Ovary (tissue), 3 donors: Measurements from ENCODE around the gene NAPSA.

Experiments
- CTCF ChIP-seq, 3 donors: fragments of 450-650 bp in 2 of 3; fragments of 200-600 bp in 1 of 3; IDR thresholded peaks; one replicate each; pipeline versions ENCODE4 v1.5.1 to v1.8.0; 2016 to 2022; ENCODE audit warnings: antibody characterized with exemption in 3 of 3, mild to moderate bottlenecking in 1 of 3
- POLR2A ChIP-seq: fragments of 450-650 bp; IDR thresholded peaks from one replicate; pipeline ENCODE4 v1.6.1; 2017; ENCODE audit warnings: antibody characterized with exemption, mild to moderate bottlenecking, moderate library complexity
- donor health status: DM: no; HTN: no; CAD: no.

GRCh38 chr19:50327461-50328223 lies 37.8 kb downstream of the NAPSA start:
- TF ChIP-seq CTCF (IDR thresholded peaks at IDR 0.05) (no peak), POLR2A (no peak)
